K562 (cell line): ENCODE data around the gene TRIM38. TPM values are rescaled to one million over a fixed set of nuclear protein-coding genes. Genes with fewer than 3 reads are reported as not detected.

ENCODE experiments used
- ASH1L ChIP-seq: fragments of 450-650 bp; IDR thresholded peaks from 2 replicates; pipeline ENCODE4 v1.6.1; 2018; ENCODE audit warnings: borderline replicate concordance, mild to moderate bottlenecking, low read depth; ENCODE audit not compliant: partially characterized antibody
- C11orf30 ChIP-seq: fragments of 450-650 bp; IDR thresholded peaks from 2 replicates; pipeline ENCODE4 v1.6.1; 2016; ENCODE audit warnings: low read depth, mild to moderate bottlenecking
- DLX4 ChIP-seq: fragments of 250-450 bp; sonication (Bioruptor Pico); IDR thresholded peaks from 2 replicates; pipeline ENCODE4 v1.6.1; 2021; ENCODE audit warnings: mild to moderate bottlenecking
- FOXA3 ChIP-seq, 2 experiments: fragments of 450-650 bp in 1 of 2; sonication (generic) in 1 of 2; formaldehyde crosslinking; IDR thresholded peaks in 1 of 2; conservative IDR thresholded peaks in 1 of 2; 2 replicates each; pipeline versions ENCODE4 v1.4.0 to v1.8.0; 2020 to 2022; ENCODE audit warnings: mild to moderate bottlenecking in 2 of 2, missing genetic modification reagents in 1 of 2
- FOXP4 ChIP-seq: sonication (generic); formaldehyde crosslinking; IDR thresholded peaks from 2 replicates; pipeline ENCODE4 v1.8.0; 2022; ENCODE audit warnings: mild to moderate bottlenecking, missing genetic modification reagents, borderline replicate concordance
- IRF2 ChIP-seq: sonication (generic); formaldehyde crosslinking; IDR thresholded peaks from 2 replicates; pipeline ENCODE4 v1.8.1; 2022; ENCODE audit warnings: mild to moderate bottlenecking, missing genetic modification reagents
- KDM2B ChIP-seq: fragments of 250-450 bp; sonication (Bioruptor Pico); IDR thresholded peaks from 2 replicates; pipeline ENCODE4 v1.8.0; 2021; ENCODE audit warnings: mild to moderate bottlenecking, moderate library complexity
- MAZ ChIP-seq, 2 experiments: fragments of 450-650 bp in 1 of 2; sonication (generic) in 1 of 2; formaldehyde crosslinking; IDR thresholded peaks in 1 of 2; conservative IDR thresholded peaks in 1 of 2; 2 replicates each; pipeline versions ENCODE4 v1.4.0 to v1.5.0; 2020; ENCODE audit warnings: mild to moderate bottlenecking in 1 of 2, missing genetic modification reagents in 1 of 2
- PML ChIP-seq: IDR thresholded peaks from 2 replicates; pipeline ENCODE4 v1.6.1; 2012; ENCODE audit warnings: low read length, inconsistent platforms
- PURB ChIP-seq: sonication (generic); formaldehyde crosslinking; IDR thresholded peaks from 2 replicates; pipeline ENCODE4 v1.9.0; 2021; ENCODE audit warnings: low read depth, mild to moderate bottlenecking, missing genetic modification reagents
- RBM22 ChIP-seq: fragments of 200-400 bp; formaldehyde crosslinking; IDR thresholded peaks from 2 replicates; pipeline ENCODE4 v1.6.1; 2018; ENCODE audit warnings: low read length, low read depth; ENCODE audit not compliant: poor library complexity, severe bottlenecking
- SUPT5H ChIP-seq: fragments of 450-650 bp; IDR thresholded peaks from 2 replicates; pipeline ENCODE4 v1.6.1; 2016
- TARDBP ChIP-seq: fragments of 450-650 bp; IDR thresholded peaks from 2 replicates; pipeline ENCODE4 v1.6.1; 2016
- TCF15 ChIP-seq: fragments of 250-450 bp; sonication (Bioruptor Pico); IDR thresholded peaks from 2 replicates; pipeline ENCODE4 v1.8.0; 2022; ENCODE audit warnings: moderate library complexity, mild to moderate bottlenecking, inconsistent platforms
- ZBTB8A ChIP-seq: fragments of 450-650 bp; IDR thresholded peaks from 2 replicates; pipeline ENCODE4 v1.6.1; 2018; ENCODE audit warnings: mild to moderate bottlenecking, moderate library complexity; ENCODE audit not compliant: partially characterized antibody
- ZC3H8 ChIP-seq: fragments of 450-650 bp; IDR thresholded peaks from 2 replicates; pipeline ENCODE4 v1.6.1; 2017
- ZFP91 ChIP-seq: sonication (generic); formaldehyde crosslinking; IDR thresholded peaks from 2 replicates; pipeline ENCODE4 v1.8.0; 2022; ENCODE audit warnings: mild to moderate bottlenecking, missing genetic modification reagents
- ZNF253 ChIP-seq: fragments of 250-450 bp; sonication (Bioruptor Pico); conservative IDR thresholded peaks from 2 replicates; pipeline ENCODE4 v1.6.1; 2021; ENCODE audit warnings: mild to moderate bottlenecking
- ZNF444 ChIP-seq: fragments of 250-450 bp; sonication (Bioruptor Pico); IDR thresholded peaks from 2 replicates; pipeline ENCODE4 v1.4.0; 2020; ENCODE audit warnings: mild to moderate bottlenecking, moderate library complexity
- polyA plus RNA-seq, 8 experiments: library from polyadenylated mRNA; depleted of rRNA in 4 of 8; stranded (reverse) in 5 of 8; unstranded in 3 of 8; fragments of >200 nt; fragmentation: Nextera tagmentation in 2 of 8; fragmentation: Illumina TruSeq in 1 of 8; extraction: Ambion mirVana in 2 of 8; extraction: Trizol in 1 of 8; gene quantifications; 2 replicates each; pipeline versions ENCODE4 v1.2.1 to v1.2.3, GENCODE V29; 2011 to 2014; ENCODE audit warnings: inconsistent platforms in 1 of 8, missing spikeins in 1 of 8
- total RNA-seq, 7 experiments: library from RNA; depleted of rRNA in 6 of 7; stranded (reverse); fragments of >200 nt in 6 of 7; fragmentation: Illumina TruSeq in 2 of 7; extraction: Trizol in 2 of 7; gene quantifications; 2 replicates each; pipeline versions ENCODE4 v1.2.1 to v1.2.3, GENCODE V29; 2011 to 2021; ENCODE audit warnings: low replicate concordance in 1 of 7
- TF ChIP-seq, protein P1 (sequence below): fragments of 250-450 bp; sonication (Bioruptor Pico); IDR thresholded peaks from 2 replicates; pipeline ENCODE4 v1.8.0; 2021; ENCODE audit warnings: borderline replicate concordance, mild to moderate bottlenecking, moderate library complexity; ENCODE audit not compliant: poor library complexity, severe bottlenecking

Gene TRIM38
- total and polyA plus RNA-seq, 9 of the 15 experiments (the other 6 are each of a cell fraction or from before 2014, with no cell fraction given), result 1.7 to 6.7 (median 6.3) TPM

GRCh38 chr6:26033085-26033940, 70.7 kb downstream of the TRIM38 start (continued):
- TF ChIP-seq FOXP4 (CRISPR knock-in tag) (no peak), KDM2B (0 out of 2 replicates have a peak, but pooled peaks have one; percentile 31), MAZ (CRISPR knock-in tag; conservative IDR thresholded peaks at IDR 0.05 in 1 of 2, IDR thresholded peaks at IDR 0.05 in 1 of 2) (no peak; a peak in 3 of 4 replicates), ZNF444 (0 out of 2 replicates have a peak, but pooled peaks have one; percentile 51), PURB (CRISPR knock-in tag) (no peak), ZFP91 (CRISPR knock-in tag) (no peak), SUPT5H (peak; percentile 96), IRF2 (CRISPR knock-in tag) (no peak), ZNF253 (CRISPR knock-in tag) (no peak), TARDBP (no peak), ZBTB8A (no peak), DLX4 (no peak), PML (peak; percentile 81), FOXA3 (CRISPR knock-in tag; conservative IDR thresholded peaks at IDR 0.05 in 1 of 2, IDR thresholded peaks at IDR 0.05 in 1 of 2) (peak; percentile 28 to 33; a peak in 1 of 4 replicates), ZC3H8 (no peak), RBM22 (peak; percentile 98), C11orf30 (no peak; the same call in 1 of the 2 replicates), ASH1L (peak; percentile 86), TCF15 (CRISPR knock-in tag) (0 out of 2 replicates have a peak, but pooled peaks have one; percentile 32)
- TF ChIP-seq, protein P1, sequence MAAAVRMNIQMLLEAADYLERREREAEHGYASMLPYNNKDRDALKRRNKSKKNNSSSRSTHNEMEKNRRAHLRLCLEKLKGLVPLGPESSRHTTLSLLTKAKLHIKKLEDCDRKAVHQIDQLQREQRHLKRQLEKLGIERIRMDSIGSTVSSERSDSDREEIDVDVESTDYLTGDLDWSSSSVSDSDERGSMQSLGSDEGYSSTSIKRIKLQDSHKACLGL (CRISPR knock-in tag), result no peak
